Uterus (tissue), 2 donors: ENCODE data around the gene LRBA.

Experiments
- CTCF ChIP-seq, 4 experiments: fragments of 200-600 bp in 2 of 4; fragments of 450-650 bp in 2 of 4; sonication (generic) in 2 of 4; IDR thresholded peaks; one replicate each; pipeline ENCODE4 v1.5.1; 2016 to 2019; ENCODE audit warnings: antibody characterized with exemption in 4 of 4, mild to moderate bottlenecking in 2 of 4, moderate library complexity in 1 of 4
- POLR2A ChIP-seq, 2 donors: fragments of 450-650 bp; IDR thresholded peaks; one replicate each; pipeline ENCODE4 v1.6.1; 2016; ENCODE audit warnings: antibody characterized with exemption in 2 of 2, mild to moderate bottlenecking in 1 of 2, moderate library complexity in 1 of 2

GRCh38 chr4:150769845-150770244 is 245.2 kb downstream of the LRBA start:
- no peak for TF ChIP-seq CTCF (IDR thresholded peaks at IDR 0.05)
- no peak for TF ChIP-seq POLR2A (IDR thresholded peaks at IDR 0.05)
